Loucy (cell line): Measurements from ENCODE around the gene PEMT.

Experiments
- H2AFZ ChIP-seq: fragments of 200-600 bp; sonication (generic); 2 replicates; pipeline ENCODE4 v1.6.0; 2016; ENCODE audit warnings: antibody characterized with exemption, mild to moderate bottlenecking, low read length, moderate library complexity
- H3F3A ChIP-seq: fragments of 200-600 bp; 2 replicates; pipeline ENCODE4 v1.6.0; 2016; ENCODE audit warnings: antibody characterized with exemption, low read depth, mild to moderate bottlenecking
- H3K27me3 ChIP-seq: fragments of 200-600 bp; sonication (generic); 2 replicates; pipeline ENCODE4 v1.6.1; 2014; ENCODE audit warnings: low read length, mild to moderate bottlenecking; ENCODE audit not compliant: insufficient read depth, poor library complexity, severe bottlenecking
- H3K36me3 ChIP-seq: fragments of 200-600 bp; sonication (generic); 2 replicates; pipeline ENCODE4 v1.6.1; 2016; ENCODE audit warnings: low read length; ENCODE audit not compliant: insufficient read depth
- H3K4me1 ChIP-seq: fragments of 200-600 bp; sonication (generic); 2 replicates; pipeline ENCODE4 v1.5.1; 2014; ENCODE audit warnings: low read length, mild to moderate bottlenecking; ENCODE audit not compliant: insufficient read depth, poor library complexity, severe bottlenecking
- H3K4me2 ChIP-seq: fragments of 200-600 bp; sonication (generic); 2 replicates; pipeline ENCODE4 v1.6.0; 2014; ENCODE audit warnings: antibody characterized with exemption, low read length, low read depth, mild to moderate bottlenecking; ENCODE audit not compliant: poor library complexity, severe bottlenecking
- H3K4me3 ChIP-seq: fragments of 200-600 bp; sonication (generic); 2 replicates; pipeline ENCODE4 v1.5.1; 2014; ENCODE audit warnings: low read length, mild to moderate bottlenecking, mixed read lengths; ENCODE audit not compliant: poor library complexity, severe bottlenecking
- H3K79me2 ChIP-seq: fragments of 200-600 bp; sonication (generic); 2 replicates; pipeline ENCODE4 v1.6.1; 2014; ENCODE audit warnings: low read length; ENCODE audit not compliant: insufficient read depth
- H3K9ac ChIP-seq: fragments of 200-600 bp; sonication (generic); 2 replicates; pipeline ENCODE4 v1.6.0; 2014; ENCODE audit warnings: mild to moderate bottlenecking, low read depth, low read length, moderate library complexity; ENCODE audit not compliant: poor library complexity, severe bottlenecking
- H3K9me2 ChIP-seq: fragments of 200-600 bp; sonication (generic); replicated peaks from 2 replicates; pipeline ENCODE4 v1.6.1; 2016; ENCODE audit warnings: low read depth, low read length, mixed read lengths
- H3K9me3 ChIP-seq: fragments of 200-600 bp; sonication (generic); 2 replicates; pipeline ENCODE4 v1.6.1; 2014; ENCODE audit warnings: mild to moderate bottlenecking, antibody characterized with exemption, low read length, low read depth; ENCODE audit not compliant: insufficient read depth
- H4K20me1 ChIP-seq: fragments of 200-600 bp; sonication (generic); 2 replicates; pipeline ENCODE4 v1.6.0; 2014; ENCODE audit warnings: antibody characterized with exemption, low read length, mild to moderate bottlenecking; ENCODE audit not compliant: insufficient read depth, poor library complexity, severe bottlenecking
- CTCF ChIP-seq: fragments of 200-600 bp; sonication (generic); conservative IDR thresholded peaks from 2 replicates; pipeline ENCODE4 v1.5.1; 2014; ENCODE audit warnings: mild to moderate bottlenecking, antibody characterized with exemption, low read length
- EZH2phosphoT487 ChIP-seq: fragments of 200-600 bp; IDR thresholded peaks from 2 replicates; pipeline ENCODE4 v1.6.1; 2018; ENCODE audit warnings: antibody characterized with exemption, mild to moderate bottlenecking, moderate library complexity, borderline replicate concordance

Gene PEMT

GRCh38 chr17:17557796-17558195 lies 33.7 kb downstream of the PEMT start:
- no peak overlapping the region for H3K4me2 ChIP-seq
- no peak overlapping the region for H3K9ac ChIP-seq
- no peak overlapping the region for H3K4me3 ChIP-seq
- H3K4me1 ChIP-seq = no peaks in the 10 kb centered on the region
- no peaks in the 10 kb centered on the region for H3K9me3 ChIP-seq
- H4K20me1 ChIP-seq = no peaks in the 10 kb centered on the region
- no peaks in the 10 kb centered on the region for H3K79me2 ChIP-seq
- TF ChIP-seq EZH2phosphoT487 (no peak), CTCF (no peak)
- no peaks in the 10 kb centered on the region for H3K36me3 ChIP-seq
- H3K9me2 ChIP-seq = no peaks in the 10 kb centered on the region
- H2AFZ ChIP-seq = no peak overlapping the region
- no peaks in the 10 kb centered on the region for H3F3A ChIP-seq
- no peaks in the 10 kb centered on the region for H3K27me3 ChIP-seq

- Histone ChIP-seq H3K9me3 (no peaks in the 10 kb centered on the region), H3F3A (no peaks in the 10 kb centered on the region), H2AFZ (no peak overlapping the region), H3K79me2 (no peaks in the 10 kb centered on the region), H3K4me2 (no peak overlapping the region), H4K20me1 (no peaks in the 10 kb centered on the region), H3K4me1 (no peaks in the 10 kb centered on the region), H3K36me3 (no peaks in the 10 kb centered on the region), H3K9ac (no peak overlapping the region), H3K4me3 (no peak overlapping the region), H3K9me2 (no peaks in the 10 kb centered on the region), H3K27me3 (no peaks in the 10 kb centered on the region)
- TF ChIP-seq CTCF (no peak), EZH2phosphoT487 (no peak)
Observed at GRCh38 chr17:17556671-17557070, 34.8 kb downstream of the PEMT start.

- TF ChIP-seq EZH2phosphoT487 (no peak), CTCF (no peak)
- Histone ChIP-seq H3K4me1 (no peaks in the 10 kb centered on the region), H4K20me1 (no peaks in the 10 kb centered on the region), H3K9me2 (no peaks in the 10 kb centered on the region), H3F3A (no peaks in the 10 kb centered on the region), H3K4me3 (no peak overlapping the region), H3K9me3 (no peaks in the 10 kb centered on the region), H3K9ac (no peak overlapping the region), H3K4me2 (no peak overlapping the region), H2AFZ (no peak overlapping the region), H3K27me3 (no peaks in the 10 kb centered on the region), H3K36me3 (no peaks in the 10 kb centered on the region), H3K79me2 (no peaks in the 10 kb centered on the region)
Observed at GRCh38 chr17:17555906-17556305, 35.6 kb downstream of the PEMT start.
